Neural cell (in vitro differentiated cells): ENCODE data around the gene SMIM44. TPM values are rescaled to one million over a fixed set of nuclear protein-coding genes. Genes with fewer than 3 reads are reported as not detected.

Experiments
- H2AFZ ChIP-seq: fragments of 200-600, 300-800 bp; sonication (generic), shearing (Covaris generic); 2 replicates; pipeline ENCODE4 v1.6.0; 2014; ENCODE audit warnings: low read depth, mild to moderate bottlenecking, antibody characterized with exemption, low read length, moderate library complexity
- H3F3A ChIP-seq: fragments of 200-600 bp; shearing (Covaris generic); 2 replicates; pipeline ENCODE4 v1.6.1; 2016; ENCODE audit warnings: mild to moderate bottlenecking, moderate library complexity, mixed read lengths, antibody characterized with exemption, low read length; ENCODE audit not compliant: insufficient read depth, poor library complexity, severe bottlenecking
- H3K27ac ChIP-seq: fragments of 200-600, 300-800 bp; sonication (generic), shearing (Covaris generic); 2 replicates; pipeline ENCODE4 v1.5.1; 2014; ENCODE audit warnings: mild to moderate bottlenecking, low read length, moderate library complexity
- H3K27me3 ChIP-seq: fragments of 300-800, 200-600 bp; sonication (generic), shearing (Covaris generic); 2 replicates; pipeline ENCODE4 v1.6.0; 2014; ENCODE audit warnings: mild to moderate bottlenecking, low read depth, low read length, moderate library complexity; ENCODE audit not compliant: insufficient read depth
- H3K36me3 ChIP-seq: fragments of 300-800, 200-600 bp; sonication (generic), shearing (Covaris generic); 2 replicates; pipeline ENCODE4 v1.5.1; 2014; ENCODE audit warnings: mild to moderate bottlenecking, antibody characterized with exemption, low read length, moderate library complexity; ENCODE audit not compliant: insufficient read depth
- H3K4me2 ChIP-seq: fragments of 300-800, 200-600 bp; sonication (generic), shearing (Covaris generic); 2 replicates; pipeline ENCODE4 v1.6.0; 2014; ENCODE audit warnings: mild to moderate bottlenecking, low read length
- H3K4me3 ChIP-seq: fragments of 300-800, 200-600 bp; sonication (generic), shearing (Covaris generic); 2 replicates; pipeline ENCODE4 v1.5.1; 2014; ENCODE audit warnings: mild to moderate bottlenecking, low read length, moderate library complexity
- H3K79me2 ChIP-seq: fragments of 200-600 bp; shearing (Covaris generic); replicated peaks from 2 replicates; pipeline ENCODE4 v1.6.0; 2014; ENCODE audit warnings: mild to moderate bottlenecking, low read length, moderate library complexity; ENCODE audit not compliant: insufficient read depth
- H3K9ac ChIP-seq: fragments of 300-800, 200-600 bp; sonication (generic), shearing (Covaris generic); 2 replicates; pipeline ENCODE4 v1.6.1; 2016; ENCODE audit warnings: mild to moderate bottlenecking, low read length, mixed read lengths
- H3K9me2 ChIP-seq: fragments of 200-600 bp; shearing (Covaris generic); 2 replicates; pipeline ENCODE4 v1.6.1; 2016; ENCODE audit warnings: mild to moderate bottlenecking, low read length, mixed read lengths; ENCODE audit not compliant: insufficient read depth
- H3K9me3 ChIP-seq: fragments of 200-600, 300-800 bp; sonication (generic), shearing (Covaris generic); 2 replicates; pipeline ENCODE4 v1.6.1; 2016; ENCODE audit warnings: mild to moderate bottlenecking, mixed run types, low read length, moderate library complexity, mixed read lengths
- H4K20me1 ChIP-seq: fragments of 200-600 bp; shearing (Covaris generic); 2 replicates; pipeline ENCODE4 v1.6.1; 2016; ENCODE audit warnings: mild to moderate bottlenecking, mixed run types; ENCODE audit not compliant: insufficient read depth
- EP300 ChIP-seq: fragments of 450-650 bp; conservative IDR thresholded peaks from 2 replicates; pipeline ENCODE4 v1.6.1; 2014; ENCODE audit warnings: antibody characterized with exemption, mild to moderate bottlenecking, moderate library complexity; ENCODE audit not compliant: poor library complexity, severe bottlenecking
- EZH2 ChIP-seq: fragments of 200-600, 300-800 bp; shearing (Covaris generic), sonication (generic); IDR thresholded peaks from 2 replicates; pipeline ENCODE4 v1.6.1; 2014; ENCODE audit warnings: antibody characterized with exemption, low read length, borderline replicate concordance, mild to moderate bottlenecking; ENCODE audit not compliant: insufficient read depth, poor library complexity, severe bottlenecking
- MXI1 ChIP-seq: fragments of 450-650 bp; conservative IDR thresholded peaks from 2 replicates; pipeline ENCODE4 v1.6.1; 2014; ENCODE audit warnings: antibody characterized with exemption, mild to moderate bottlenecking; ENCODE audit not compliant: poor library complexity, severe bottlenecking
- POLR2AphosphoS5 ChIP-seq: IDR thresholded peaks from 2 replicates; pipeline ENCODE4 v1.6.1; 2012
- RAD21 ChIP-seq: fragments of 450-650 bp; conservative IDR thresholded peaks from 2 replicates; pipeline ENCODE4 v1.6.1; 2014; ENCODE audit warnings: antibody characterized with exemption, mild to moderate bottlenecking, moderate library complexity
- SMC3 ChIP-seq: fragments of 450-650 bp; conservative IDR thresholded peaks from 2 replicates; pipeline ENCODE4 v1.6.1; 2014; ENCODE audit warnings: antibody characterized with exemption, mild to moderate bottlenecking, moderate library complexity; ENCODE audit not compliant: poor library complexity
- TAF1 ChIP-seq: IDR thresholded peaks from 2 replicates; pipeline ENCODE4 v1.6.1; 2012; ENCODE audit warnings: low read depth
- polyA plus RNA-seq: library from polyadenylated mRNA; depleted of rRNA; stranded (reverse); fragments of >200 nt; gene quantifications from 2 replicates; pipeline ENCODE4 v1.2.3, GENCODE V29; 2014
- TF ChIP-seq, protein P1 (sequence below): fragments of 450-650 bp; IDR thresholded peaks from 2 replicates; pipeline ENCODE4 v1.5.1; 2014; ENCODE audit warnings: antibody characterized with exemption, mild to moderate bottlenecking, moderate library complexity; ENCODE audit not compliant: poor library complexity, severe bottlenecking
- TF ChIP-seq, protein P2 (sequence below): IDR thresholded peaks from 2 replicates; pipeline ENCODE4 v1.6.1; 2012; ENCODE audit warnings: borderline replicate concordance

SMIM44 gene
- polyA plus RNA-seq, 1 donor from 2014 or later, result not detected

DNA sequence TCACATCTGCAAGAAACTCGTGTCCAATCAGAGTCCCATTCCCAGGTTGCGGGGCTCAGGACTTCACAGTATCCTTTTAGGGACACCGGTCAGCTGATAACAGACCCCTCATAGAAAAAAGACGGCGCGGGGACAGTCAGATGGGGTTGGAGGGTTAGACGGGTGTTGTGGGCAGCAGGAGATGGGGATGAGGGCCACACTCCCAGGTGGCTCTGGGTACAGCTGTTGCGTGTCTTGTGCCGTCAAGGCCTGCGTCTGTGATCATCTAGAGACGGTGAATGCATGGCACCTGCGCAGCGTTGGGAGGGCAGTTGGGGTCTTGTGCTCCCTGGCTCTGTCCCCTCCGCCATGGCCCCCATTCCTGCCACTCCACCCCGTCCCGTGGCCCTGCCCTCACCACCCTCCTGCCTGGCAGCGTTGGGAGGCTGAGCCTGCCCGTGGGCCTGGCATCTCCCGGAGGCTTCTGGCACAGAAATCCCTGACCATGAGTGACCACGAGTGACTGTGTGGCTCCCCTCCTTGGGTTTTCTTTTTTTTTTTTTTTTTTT is 41.7 kb upstream of the SMIM44 start:
- Histone ChIP-seq H4K20me1 (peaks cover 1% of the 10 kb centered on the region), H3K79me2 (peaks cover 5% of the 10 kb centered on the region), H3F3A (no peaks in the 10 kb centered on the region), H2AFZ (no peak overlapping the region), H3K27me3 (no peaks in the 10 kb centered on the region), H3K9me3 (no peaks in the 10 kb centered on the region), H3K36me3 (peaks cover 4% of the 10 kb centered on the region), H3K27ac (no peak overlapping the region), H3K9me2 (no peaks in the 10 kb centered on the region), H3K9ac (no peak overlapping the region), H3K4me3 (no peak overlapping the region), H3K4me2 (no peak overlapping the region)
- TF ChIP-seq POLR2AphosphoS5 (no peak), TAF1 (no peak), SMC3 (no peak), EP300 (no peak), EZH2 (no peak), RAD21 (no peak), MXI1 (no peak)
- TF ChIP-seq, protein P1, sequence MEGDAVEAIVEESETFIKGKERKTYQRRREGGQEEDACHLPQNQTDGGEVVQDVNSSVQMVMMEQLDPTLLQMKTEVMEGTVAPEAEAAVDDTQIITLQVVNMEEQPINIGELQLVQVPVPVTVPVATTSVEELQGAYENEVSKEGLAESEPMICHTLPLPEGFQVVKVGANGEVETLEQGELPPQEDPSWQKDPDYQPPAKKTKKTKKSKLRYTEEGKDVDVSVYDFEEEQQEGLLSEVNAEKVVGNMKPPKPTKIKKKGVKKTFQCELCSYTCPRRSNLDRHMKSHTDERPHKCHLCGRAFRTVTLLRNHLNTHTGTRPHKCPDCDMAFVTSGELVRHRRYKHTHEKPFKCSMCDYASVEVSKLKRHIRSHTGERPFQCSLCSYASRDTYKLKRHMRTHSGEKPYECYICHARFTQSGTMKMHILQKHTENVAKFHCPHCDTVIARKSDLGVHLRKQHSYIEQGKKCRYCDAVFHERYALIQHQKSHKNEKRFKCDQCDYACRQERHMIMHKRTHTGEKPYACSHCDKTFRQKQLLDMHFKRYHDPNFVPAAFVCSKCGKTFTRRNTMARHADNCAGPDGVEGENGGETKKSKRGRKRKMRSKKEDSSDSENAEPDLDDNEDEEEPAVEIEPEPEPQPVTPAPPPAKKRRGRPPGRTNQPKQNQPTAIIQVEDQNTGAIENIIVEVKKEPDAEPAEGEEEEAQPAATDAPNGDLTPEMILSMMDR, result no peak
- TF ChIP-seq, protein P2, sequence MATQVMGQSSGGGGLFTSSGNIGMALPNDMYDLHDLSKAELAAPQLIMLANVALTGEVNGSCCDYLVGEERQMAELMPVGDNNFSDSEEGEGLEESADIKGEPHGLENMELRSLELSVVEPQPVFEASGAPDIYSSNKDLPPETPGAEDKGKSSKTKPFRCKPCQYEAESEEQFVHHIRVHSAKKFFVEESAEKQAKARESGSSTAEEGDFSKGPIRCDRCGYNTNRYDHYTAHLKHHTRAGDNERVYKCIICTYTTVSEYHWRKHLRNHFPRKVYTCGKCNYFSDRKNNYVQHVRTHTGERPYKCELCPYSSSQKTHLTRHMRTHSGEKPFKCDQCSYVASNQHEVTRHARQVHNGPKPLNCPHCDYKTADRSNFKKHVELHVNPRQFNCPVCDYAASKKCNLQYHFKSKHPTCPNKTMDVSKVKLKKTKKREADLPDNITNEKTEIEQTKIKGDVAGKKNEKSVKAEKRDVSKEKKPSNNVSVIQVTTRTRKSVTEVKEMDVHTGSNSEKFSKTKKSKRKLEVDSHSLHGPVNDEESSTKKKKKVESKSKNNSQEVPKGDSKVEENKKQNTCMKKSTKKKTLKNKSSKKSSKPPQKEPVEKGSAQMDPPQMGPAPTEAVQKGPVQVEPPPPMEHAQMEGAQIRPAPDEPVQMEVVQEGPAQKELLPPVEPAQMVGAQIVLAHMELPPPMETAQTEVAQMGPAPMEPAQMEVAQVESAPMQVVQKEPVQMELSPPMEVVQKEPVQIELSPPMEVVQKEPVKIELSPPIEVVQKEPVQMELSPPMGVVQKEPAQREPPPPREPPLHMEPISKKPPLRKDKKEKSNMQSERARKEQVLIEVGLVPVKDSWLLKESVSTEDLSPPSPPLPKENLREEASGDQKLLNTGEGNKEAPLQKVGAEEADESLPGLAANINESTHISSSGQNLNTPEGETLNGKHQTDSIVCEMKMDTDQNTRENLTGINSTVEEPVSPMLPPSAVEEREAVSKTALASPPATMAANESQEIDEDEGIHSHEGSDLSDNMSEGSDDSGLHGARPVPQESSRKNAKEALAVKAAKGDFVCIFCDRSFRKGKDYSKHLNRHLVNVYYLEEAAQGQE, result no peak

DNA sequence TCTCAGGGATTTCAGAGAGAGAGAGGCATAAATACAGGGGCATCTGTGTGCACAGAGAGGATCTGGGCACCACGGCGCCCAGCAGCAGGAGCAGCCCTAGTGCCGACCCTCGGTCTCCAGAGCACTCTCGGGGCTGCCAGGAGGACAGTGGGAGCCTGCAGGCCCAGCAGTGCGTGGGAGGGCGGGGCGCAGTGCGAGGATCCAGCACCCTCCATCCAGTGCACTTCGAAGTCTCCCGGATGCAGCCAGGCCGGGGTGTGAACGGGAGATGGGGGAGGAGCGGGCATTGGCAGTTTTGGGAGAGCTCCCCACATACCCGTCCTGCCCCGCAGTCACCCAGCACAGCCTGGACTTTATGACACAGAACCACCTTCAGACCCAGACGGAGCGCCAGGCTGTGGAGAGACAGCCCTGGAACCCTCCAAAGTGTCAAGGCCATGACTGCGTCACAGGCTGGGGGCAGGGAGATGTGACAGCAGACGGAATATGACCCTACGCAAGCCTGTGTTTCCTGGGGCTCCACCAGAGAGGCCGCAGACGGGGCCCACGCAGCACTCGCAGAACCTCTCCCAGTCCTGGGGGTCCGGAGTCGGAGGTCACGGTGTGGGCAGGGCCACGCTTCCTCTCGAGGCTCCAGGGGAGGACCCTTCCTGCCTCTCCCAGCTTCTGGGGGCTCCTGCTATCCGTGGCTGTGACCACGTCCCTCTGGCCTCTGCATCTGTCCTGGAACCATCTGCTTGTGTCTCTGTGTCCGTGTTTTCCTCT is 41.0 kb upstream of the SMIM44 start:
- Histone ChIP-seq H3K79me2 (peaks cover 11% of the 10 kb centered on the region), H2AFZ (no peak overlapping the region), H4K20me1 (peaks cover 5% of the 10 kb centered on the region), H3K4me3 (no peak overlapping the region), H3K9ac (no peak overlapping the region), H3K9me3 (no peaks in the 10 kb centered on the region), H3K4me2 (no peak overlapping the region), H3K27ac (no peak overlapping the region), H3K36me3 (peaks cover 4% of the 10 kb centered on the region), H3K9me2 (no peaks in the 10 kb centered on the region), H3F3A (no peaks in the 10 kb centered on the region), H3K27me3 (no peaks in the 10 kb centered on the region)
- TF ChIP-seq MXI1 (no peak), EP300 (no peak), SMC3 (no peak), TAF1 (no peak)
- TF ChIP-seq, protein P1, result no peak
